DMS 273 (cell line): Measurements from ENCODE around the gene SNX22.

ENCODE experiments used
- DNase-seq: peaks from one replicate; lab custom pipeline; 2025; ENCODE audit not compliant: unreplicated experiment; lab: John Stamatoyannopoulos, UW

SNX22 gene

DNA sequence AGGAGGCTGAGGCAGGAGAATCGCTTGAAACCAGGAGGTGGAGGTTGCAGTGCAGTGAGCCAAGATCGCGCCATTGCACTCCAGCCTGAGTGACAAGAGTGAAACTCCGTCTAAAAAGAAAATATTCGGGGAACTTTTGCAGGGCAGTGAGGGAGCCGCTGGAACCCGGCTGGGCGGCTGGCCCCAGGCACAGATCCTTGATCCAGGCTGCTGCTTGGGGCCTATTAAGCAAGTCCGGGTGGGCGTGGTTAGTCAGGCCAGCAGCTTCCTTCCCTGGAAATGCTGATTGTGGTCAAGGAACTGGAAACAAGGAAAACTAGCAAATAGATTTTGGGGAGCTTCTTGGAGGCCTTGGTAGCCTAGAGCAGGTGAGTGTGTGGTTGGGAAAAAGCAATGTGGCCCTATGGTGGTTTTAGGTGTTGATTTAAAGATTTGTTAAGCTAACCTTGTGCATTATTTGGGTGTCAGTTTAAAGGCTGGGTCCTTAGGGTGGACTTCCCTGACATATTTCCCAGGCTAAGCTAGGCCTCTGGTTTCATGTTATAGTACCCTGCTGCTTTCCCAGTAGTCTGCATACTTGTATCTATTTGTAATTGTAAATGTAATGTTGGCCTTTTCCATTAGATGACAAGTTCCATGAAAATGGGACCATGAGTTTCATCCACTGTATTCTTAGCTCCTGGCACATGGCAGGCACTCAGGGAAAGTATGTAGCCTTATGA, 17.7 kb upstream of the SNX22 start:
- no peak for DNase-seq

DNA sequence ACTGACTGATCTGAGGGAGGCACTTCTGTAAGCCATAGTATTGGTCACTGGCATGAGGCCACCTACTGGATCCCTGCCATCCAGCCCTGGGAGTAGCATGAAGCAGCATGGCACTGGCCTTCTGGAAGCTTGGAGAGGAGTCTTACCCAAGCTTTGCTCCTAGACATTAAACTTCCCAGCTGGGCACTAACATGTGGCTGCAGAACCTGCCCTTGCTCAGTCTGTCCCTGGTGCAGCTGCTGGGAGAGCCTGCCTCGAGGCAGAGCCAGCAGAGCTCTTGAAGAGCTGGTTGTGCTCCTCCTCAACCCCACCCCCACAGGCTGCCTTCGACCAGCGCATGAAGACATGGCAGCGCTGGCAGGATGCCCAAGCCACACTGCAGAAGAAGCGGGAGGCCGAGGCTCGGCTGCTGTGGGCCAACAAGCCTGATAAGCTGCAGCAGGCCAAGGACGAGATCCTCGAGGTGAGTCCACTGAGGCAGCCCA, 17.1 kb upstream of the SNX22 start:
- DNase-seq: no peak

DNA sequence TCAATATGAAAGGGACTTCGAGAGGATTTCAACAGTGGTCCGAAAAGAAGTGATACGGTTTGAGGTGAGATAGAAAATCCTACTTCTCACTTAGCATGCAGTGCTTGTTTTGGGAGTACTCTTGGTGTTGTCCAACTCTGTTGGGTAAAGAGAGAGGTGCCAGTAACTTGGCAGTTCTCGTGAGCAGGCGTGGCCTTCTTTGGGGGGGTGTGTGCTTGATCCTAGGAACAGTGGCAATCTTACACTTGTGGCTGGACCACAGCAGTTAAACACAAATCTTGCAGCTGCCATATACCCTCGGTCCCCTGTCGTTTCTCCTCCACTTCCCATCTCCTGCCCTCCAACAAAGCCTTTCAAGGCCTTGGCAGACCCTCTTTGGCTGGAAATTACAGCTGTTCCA, 15.2 kb upstream of the SNX22 start:
- no peak for DNase-seq

DNA sequence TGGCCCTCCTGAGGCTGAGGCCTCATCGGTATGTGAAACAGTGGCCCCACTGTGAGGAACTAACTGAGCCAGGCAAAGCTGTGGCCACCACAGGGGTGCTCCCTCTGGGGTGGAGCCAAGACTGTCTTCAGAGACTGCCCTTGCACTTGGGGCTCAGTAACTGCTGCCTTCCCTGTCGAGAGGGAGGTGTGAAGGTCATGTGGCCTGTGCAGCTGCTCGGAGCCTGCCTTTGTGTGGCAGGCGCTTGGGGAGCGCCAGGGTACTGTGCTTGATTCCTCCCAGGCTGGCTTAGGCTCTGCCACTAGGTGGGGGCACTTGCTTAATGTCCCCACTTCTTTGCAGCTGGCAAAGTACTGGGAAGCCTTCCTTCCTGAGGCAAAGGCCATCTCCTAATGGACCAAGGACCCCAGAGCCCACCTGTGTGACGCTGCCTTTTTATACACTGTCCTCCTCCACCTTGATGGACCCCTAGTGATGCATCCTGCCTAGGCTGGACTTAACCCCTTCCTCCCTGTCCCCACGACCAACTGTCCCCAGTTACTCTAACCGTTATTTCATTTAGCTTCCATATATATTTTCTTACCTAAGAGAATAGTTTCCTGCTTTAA, 14.2 kb upstream of the SNX22 start:
- DNase-seq: peak; percentile 9

DNA sequence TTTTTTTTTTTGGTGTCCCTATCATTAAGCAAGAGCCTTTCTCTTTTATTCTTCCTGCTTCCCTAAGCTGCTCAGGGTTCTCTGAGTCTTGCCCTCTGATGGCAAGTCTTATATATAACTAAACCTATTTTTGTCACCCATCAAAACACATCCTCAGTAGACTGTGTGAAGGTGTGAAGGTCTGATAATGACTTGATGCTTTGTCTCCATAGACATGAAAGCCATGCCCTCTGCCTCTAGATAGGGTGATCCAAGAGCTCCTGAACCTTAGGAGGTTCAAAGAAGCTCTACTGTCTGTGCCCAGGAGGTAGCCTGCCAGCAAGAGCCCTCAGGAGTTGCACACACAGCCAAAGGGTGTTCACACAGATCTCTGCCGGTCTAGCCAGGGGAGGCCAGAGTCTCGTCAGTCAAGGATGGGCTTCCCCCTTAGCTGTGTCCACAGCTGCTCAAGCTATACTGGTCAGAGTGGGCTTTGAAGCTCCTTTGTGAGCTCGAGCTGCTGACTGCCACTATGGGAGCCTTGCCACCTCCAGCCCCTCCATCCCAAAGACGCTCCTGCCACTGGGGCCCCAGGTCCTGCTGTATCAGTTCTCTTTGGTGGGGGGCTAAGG, 13.1 kb upstream of the SNX22 start:
- DNase-seq: no peak

GRCh38 chr15:64141798-64142512, 9.6 kb upstream of the SNX22 start:
- no peak for DNase-seq

DNA sequence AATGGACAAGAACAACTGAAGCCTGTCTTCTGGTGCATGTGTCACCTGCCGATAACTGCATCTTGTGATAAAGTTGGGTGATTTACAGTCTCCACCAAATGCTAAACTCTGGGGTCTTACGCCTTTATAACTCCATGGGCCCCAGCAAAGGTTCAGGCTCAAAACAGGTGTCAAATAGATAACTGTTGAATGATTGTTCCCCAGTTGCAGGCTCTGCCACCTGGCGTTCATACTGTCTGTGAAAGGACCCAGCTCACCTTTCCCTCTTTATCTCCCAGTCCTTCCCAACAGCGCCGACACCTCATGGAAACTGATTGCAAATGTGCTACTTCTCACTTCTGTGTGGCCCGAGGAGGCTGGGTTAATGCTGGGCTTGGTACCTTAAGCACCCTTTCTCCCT, 8.3 kb upstream of the SNX22 start:
- DNase-seq: no peak

- no peak for DNase-seq
Measured at GRCh38 chr15:64144192-64144564, 7.4 kb upstream of the SNX22 start.

GRCh38 chr15:64144565-64145281, 6.8 kb upstream of the SNX22 start:
- DNase-seq: no peak

- no peak for DNase-seq
Measured at GRCh38 chr15:64146041-64146440, 5.5 kb upstream of the SNX22 start.

GRCh38 chr15:64146520-64146884, 5.0 kb upstream of the SNX22 start:
- DNase-seq: no peak

- no peak for DNase-seq
Measured at GRCh38 chr15:64146885-64147681, 4.4 kb upstream of the SNX22 start.

DNA sequence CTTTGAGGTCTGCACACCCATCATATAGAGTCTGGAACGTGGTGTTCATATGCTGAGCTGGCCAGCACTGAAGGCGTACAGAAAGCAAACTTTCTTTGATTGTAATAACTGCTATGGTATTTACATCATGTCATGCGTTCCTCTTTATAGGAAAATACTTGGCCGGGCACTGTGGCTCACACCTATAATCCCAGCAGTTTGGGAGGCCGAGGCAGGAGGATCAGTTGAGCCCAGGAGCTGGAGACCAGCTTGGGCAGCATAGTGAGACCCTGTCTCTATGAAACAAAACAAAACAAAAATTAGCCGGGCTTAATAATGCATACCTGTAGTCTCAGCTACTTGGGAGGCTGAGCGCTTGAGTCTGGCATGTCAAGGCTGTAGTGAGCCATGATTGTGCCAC, 3.4 kb upstream of the SNX22 start:
- DNase-seq: no peak

DNA sequence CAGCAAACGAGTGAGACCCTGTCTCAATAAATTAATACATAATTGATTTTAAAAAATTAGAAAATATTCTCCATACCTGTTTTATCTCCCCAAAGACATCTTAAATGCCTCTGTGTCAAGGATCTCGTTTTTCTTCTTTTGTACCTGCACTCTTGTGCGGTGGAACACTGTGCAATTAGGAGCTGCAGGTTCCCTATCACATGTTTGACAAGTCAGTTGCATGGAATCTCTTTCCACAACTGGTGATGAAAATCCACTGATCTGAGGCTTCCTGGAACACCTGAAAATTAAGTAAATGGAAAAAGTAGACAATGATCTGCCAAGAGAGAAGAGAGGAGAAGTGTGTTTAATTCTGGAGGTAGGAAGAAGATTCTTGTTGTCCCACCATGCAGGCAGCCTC, 3.0 kb upstream of the SNX22 start:
- DNase-seq: no peak

DNA sequence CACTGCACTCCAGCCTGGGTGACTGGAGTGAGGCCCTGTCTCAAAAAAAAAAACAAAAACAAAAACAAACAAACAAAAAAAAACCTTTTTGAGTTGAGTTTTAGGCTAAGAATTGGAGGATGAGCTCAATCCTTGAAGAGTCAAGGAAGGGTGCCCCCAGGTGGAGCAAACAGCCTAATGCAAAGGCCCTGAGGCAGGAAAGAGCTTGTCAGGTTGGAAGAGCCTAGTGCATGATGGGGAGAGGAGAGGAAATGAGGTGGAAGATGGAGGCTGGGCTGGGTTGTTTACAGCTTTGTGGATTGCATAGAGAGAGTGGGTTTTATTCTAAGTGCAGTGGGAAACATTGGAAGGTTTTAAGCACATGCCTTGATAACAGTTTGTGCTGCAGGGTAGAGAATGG, 2.1 kb upstream of the SNX22 start:
- peak; percentile 44 for DNase-seq

GRCh38 chr15:64149893-64150578, 1.5 kb upstream of the SNX22 start:
- DNase-seq: no peak

GRCh38 chr15:64152507-64153387, 1.2 kb downstream of the SNX22 start:
- peak; percentile 44 for DNase-seq

DNA sequence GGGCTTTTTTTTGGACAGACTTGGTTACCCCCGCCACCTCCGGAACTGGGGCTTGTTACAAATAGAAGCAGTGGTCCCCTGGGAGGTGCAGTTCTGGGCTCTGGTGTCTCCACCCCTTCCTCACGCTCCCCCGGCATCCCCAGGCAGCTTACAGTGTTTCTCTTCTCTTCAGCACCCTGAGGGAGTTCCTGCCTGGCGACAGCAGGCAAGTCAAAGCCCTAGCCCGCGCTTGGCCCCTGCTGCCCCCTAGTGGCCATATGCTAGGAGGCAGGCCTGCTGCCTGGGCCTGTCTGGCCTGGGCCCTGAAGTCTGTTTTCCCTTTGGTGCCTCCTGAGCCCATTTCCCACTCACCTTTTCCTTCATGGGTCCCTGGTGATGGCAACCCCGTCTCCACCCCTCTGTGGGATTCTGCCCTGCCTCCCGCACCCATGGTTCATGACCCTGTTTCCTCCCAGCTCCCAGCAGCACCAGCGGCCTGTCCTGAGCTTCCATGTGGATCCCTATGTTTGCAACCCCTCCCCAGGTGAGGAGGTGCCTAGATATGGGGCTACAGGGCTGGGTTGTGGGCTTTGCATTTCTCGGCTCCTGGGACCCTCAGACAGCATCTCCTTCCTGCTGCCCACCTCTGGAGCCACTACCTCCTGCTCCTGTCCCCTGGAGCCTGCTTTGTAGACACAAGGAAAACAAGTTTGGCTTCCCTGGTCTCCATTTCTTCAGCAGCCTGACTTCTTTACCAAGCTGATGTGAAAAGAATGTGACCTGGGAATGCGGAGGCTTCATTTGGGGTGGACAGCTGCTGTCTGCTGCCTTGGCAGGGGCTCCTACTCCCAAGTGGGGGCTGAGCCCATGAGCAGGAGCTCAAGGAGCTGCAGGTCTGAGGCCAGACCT, 2.2 kb downstream of the SNX22 start:
- peak; percentile 91 for DNase-seq
